ENCODE results near the gene ARSI. TPM values are rescaled to one million over a fixed set of nuclear protein-coding genes. Genes with fewer than 3 reads are reported as not detected.

Gene ARSI
- total RNA-seq, 4 donors from 2014 or later, result 1.6 to 4.5 (median 2.6) TPM

- intact Hi-C loops (cut with DNase I; ENCODE audit: low total_unique reads), result no loop called here
- no peak for DNase-seq (ENCODE audit: low spot score in 2 of 2)
- 49 to 53% methylated on average over 5 of the region's 5 CpGs for WGBS, 2 donors
- H3K4me3 ChIP-seq (ENCODE audit: low read depth, poor library complexity, severe bottlenecking), result no peak overlapping the region
- TF ChIP-seq POLR2A (IDR thresholded peaks at IDR 0.05) (no peak), CTCF (IDR thresholded peaks at IDR 0.05) (no peak)
Measured at GRCh38 chr5:150272531-150272930, 30.2 kb downstream of the ARSI start.

- TF ChIP-seq CTCF (IDR thresholded peaks at IDR 0.05), result no peak
- WGBS, 2 donors, result 74 to 86% methylated on average over 5 of the region's 5 CpGs
- no peak for DNase-seq (ENCODE audit: low spot score in 2 of 2)
- intact Hi-C loops (cut with DNase I; ENCODE audit: low total_unique reads), result no loop called here
- no peak overlapping the region for H3K4me3 ChIP-seq (ENCODE audit: low read depth, poor library complexity, severe bottlenecking)
Measured at GRCh38 chr5:150271923-150272322, 30.8 kb downstream of the ARSI start.

GRCh38 chr5:150271296-150271692 is 31.4 kb downstream of the ARSI start:
- DNase-seq (ENCODE audit: low spot score in 2 of 2), result no peak
- intact Hi-C loops (cut with DNase I; ENCODE audit: low total_unique reads), result no loop called here
- TF ChIP-seq POLR2A (IDR thresholded peaks at IDR 0.05) (no peak), CTCF (IDR thresholded peaks at IDR 0.05) (no peak)
- WGBS, 2 donors, result 89 to 91% methylated on average over 8 of the region's 8 CpGs
- no peak overlapping the region for H3K4me3 ChIP-seq (ENCODE audit: low read depth, poor library complexity, severe bottlenecking)

GRCh38 chr5:150270541-150271295 is 32.0 kb downstream of the ARSI start:
- H3K4me3 ChIP-seq (ENCODE audit: low read depth, poor library complexity, severe bottlenecking), result no peak overlapping the region
- no peak for TF ChIP-seq CTCF (IDR thresholded peaks at IDR 0.05)
- 48 to 52% methylated on average over 12 of the region's 12 CpGs for WGBS, 2 donors
- DNase-seq (ENCODE audit: low spot score in 2 of 2), result no peak
- intact Hi-C loops (cut with DNase I; ENCODE audit: low total_unique reads), result no loop called here

- WGBS, 2 donors, result 77 to 79% methylated on average over 4 of the region's 4 CpGs
- H3K4me3 ChIP-seq (ENCODE audit: low read depth, poor library complexity, severe bottlenecking), result no peak overlapping the region
- intact Hi-C loops (cut with DNase I; ENCODE audit: low total_unique reads), result no loop called here
- DNase-seq (ENCODE audit: low spot score in 2 of 2), result no peak
- no peak for TF ChIP-seq POLR2A (IDR thresholded peaks at IDR 0.05)
- TF ChIP-seq CTCF (IDR thresholded peaks at IDR 0.05), result no peak
Measured at GRCh38 chr5:150266871-150267291, 35.8 kb downstream of the ARSI start.

- TF ChIP-seq CTCF (IDR thresholded peaks at IDR 0.05) (no peak), POLR2A (IDR thresholded peaks at IDR 0.05) (no peak)
- no peak overlapping the region for H3K4me3 ChIP-seq (ENCODE audit: low read depth, poor library complexity, severe bottlenecking)
- intact Hi-C loops (cut with DNase I; ENCODE audit: low total_unique reads), result no loop called here
- no peak for DNase-seq (ENCODE audit: low spot score in 2 of 2)
- 75 to 80% methylated on average over 6 of the region's 6 CpGs for WGBS, 2 donors
Measured at GRCh38 chr5:150265870-150266383, 36.8 kb downstream of the ARSI start.

All from lower leg skin (tissue), 4 donors.